ENCODE measurements around the gene TTLL3. TPM values are rescaled to one million over a fixed set of nuclear protein-coding genes. Genes with fewer than 3 reads are reported as not detected.

TTLL3 gene
- total RNA-seq, 1 experiment from 2014 or later = 10.3 TPM

GRCh38 chr3:9834520-9835380 lies 24.7 kb downstream of the TTLL3 start:
- intact Hi-C loops (cut with micrococcal nuclease; ENCODE audit: unreplicated experiment) = no loop called here
- DNase-seq = no peak
- no peak for TF ChIP-seq CTCF (IDR thresholded peaks at IDR 0.05; ENCODE audit: insufficient read depth in 1 of 2, low read depth in 1 of 2, low read length in 1 of 2, severe bottlenecking in 1 of 2, unreplicated experiment in 1 of 2)
- Mint-ChIP-seq H3K27me3 (ENCODE audit: insufficient read depth, unreplicated experiment) (no peaks in the 10 kb centered on the region), H3K4me1 (ENCODE audit: low read depth, unreplicated experiment) (no peaks in the 10 kb centered on the region), H3K4me3 (ENCODE audit: unreplicated experiment) (no peak overlapping the region), H3K27ac (ENCODE audit: unreplicated experiment) (no peak overlapping the region), H3K36me3 (ENCODE audit: insufficient read depth, unreplicated experiment) (peaks cover 24% of the 10 kb centered on the region), H3K9me3 (ENCODE audit: unreplicated experiment) (no peaks in the 10 kb centered on the region)
- no peaks in the 10 kb centered on the region for H3K27me3 ChIP-seq (replicated peaks; ENCODE audit: control insufficient read depth, insufficient read depth, low read length)
- ChIA-PET POLR2A (no interaction called here), CTCF (no interaction called here)
- H3K4me1 ChIP-seq = no peaks in the 10 kb centered on the region
- peaks cover 1% of the 10 kb centered on the region; the same call in 1 of the 2 replicates for H3K36me3 ChIP-seq (ENCODE audit: control insufficient read depth, insufficient read depth, low read length)
- no peak overlapping the region for H3K4me3 ChIP-seq (ENCODE audit: low read depth, low read length)
- no peaks in the 10 kb centered on the region for H3K9me3 ChIP-seq
- no TSS peak for BruUV-seq (replicated peaks)

- Histone ChIP-seq H3K4me1 (no peaks in the 10 kb centered on the region), H3K36me3 (ENCODE audit: control insufficient read depth, insufficient read depth, low read length) (peaks cover 1% of the 10 kb centered on the region; the same call in 1 of the 2 replicates), H3K4me3 (ENCODE audit: low read depth, low read length) (no peak overlapping the region), H3K9me3 (no peaks in the 10 kb centered on the region), H3K27me3 (replicated peaks; ENCODE audit: control insufficient read depth, insufficient read depth, low read length) (no peaks in the 10 kb centered on the region)
- no peaks in the 10 kb centered on the region for H3K9me3 Mint-ChIP-seq (ENCODE audit: unreplicated experiment)
- POLR2A ChIA-PET = no interaction called here
- DNase-seq = no peak
- intact Hi-C loops (cut with micrococcal nuclease; ENCODE audit: unreplicated experiment) = no loop called here
- no TSS peak for BruUV-seq (replicated peaks)
- peaks cover 8% of the 10 kb centered on the region for H3K4me1 Mint-ChIP-seq (ENCODE audit: low read depth, unreplicated experiment)
- H3K27ac Mint-ChIP-seq (ENCODE audit: unreplicated experiment) = no peak overlapping the region
- H3K36me3 Mint-ChIP-seq (ENCODE audit: insufficient read depth, unreplicated experiment) = peaks cover 34% of the 10 kb centered on the region
- no peak for TF ChIP-seq CTCF (IDR thresholded peaks at IDR 0.05; ENCODE audit: insufficient read depth in 1 of 2, low read depth in 1 of 2, low read length in 1 of 2, severe bottlenecking in 1 of 2, unreplicated experiment in 1 of 2)
- CTCF ChIA-PET = no interaction called here
- no peaks in the 10 kb centered on the region for H3K27me3 Mint-ChIP-seq (ENCODE audit: insufficient read depth, unreplicated experiment)
- no peak overlapping the region for H3K4me3 Mint-ChIP-seq (ENCODE audit: unreplicated experiment)
Observed at GRCh38 chr3:9837701-9838582, 27.9 kb downstream of the TTLL3 start.

GRCh38 chr3:9838856-9839255 lies 28.8 kb downstream of the TTLL3 start:
- no peak overlapping the region for H3K4me3 Mint-ChIP-seq (ENCODE audit: unreplicated experiment)
- H3K36me3 Mint-ChIP-seq (ENCODE audit: insufficient read depth, unreplicated experiment) = peaks cover 42% of the 10 kb centered on the region
- Histone ChIP-seq H3K4me1 (no peaks in the 10 kb centered on the region), H3K4me3 (ENCODE audit: low read depth, low read length) (no peak overlapping the region), H3K9me3 (no peaks in the 10 kb centered on the region), H3K27me3 (replicated peaks; ENCODE audit: control insufficient read depth, insufficient read depth, low read length) (no peaks in the 10 kb centered on the region), H3K36me3 (ENCODE audit: control insufficient read depth, insufficient read depth, low read length) (peaks cover 1% of the 10 kb centered on the region; the same call in 1 of the 2 replicates)
- H3K27ac Mint-ChIP-seq (ENCODE audit: unreplicated experiment) = no peak overlapping the region
- CTCF ChIA-PET = interaction anchor here (0.7 kb wide), 1 partner anchor 95 kb away, joined by 3 read pairs; the partner anchor contains the start of gene CRELD1
- peaks cover 8% of the 10 kb centered on the region for H3K4me1 Mint-ChIP-seq (ENCODE audit: low read depth, unreplicated experiment)
- BruUV-seq (replicated peaks) = no TSS peak
- intact Hi-C loops (cut with micrococcal nuclease; ENCODE audit: unreplicated experiment) = no loop called here
- no peak for TF ChIP-seq CTCF (IDR thresholded peaks at IDR 0.05; ENCODE audit: insufficient read depth in 1 of 2, low read depth in 1 of 2, low read length in 1 of 2, severe bottlenecking in 1 of 2, unreplicated experiment in 1 of 2)
- H3K9me3 Mint-ChIP-seq (ENCODE audit: unreplicated experiment) = no peaks in the 10 kb centered on the region
- POLR2A ChIA-PET = no interaction called here
- H3K27me3 Mint-ChIP-seq (ENCODE audit: insufficient read depth, unreplicated experiment) = no peaks in the 10 kb centered on the region
- DNase-seq = no peak

Measured in Caco-2 (cell line).